A673 (cell line): ENCODE measurements around the gene ZNF584.

ENCODE experiments used
- CTCF ChIP-seq: fragments of 300-800, 200-600 bp; sonication (generic); conservative IDR thresholded peaks from 2 replicates; pipeline ENCODE4 v1.5.1; 2017; ENCODE audit warnings: low read depth, mild to moderate bottlenecking, antibody characterized with exemption, low read length, moderate library complexity, mixed read lengths
- EZH2 ChIP-seq: fragments of 200-600 bp; sonication (generic); IDR thresholded peaks from 2 replicates; pipeline ENCODE4 v1.6.1; 2017; ENCODE audit warnings: borderline replicate concordance, low read depth, mild to moderate bottlenecking, mixed read lengths, antibody characterized with exemption, low read length; ENCODE audit not compliant: poor library complexity, severe bottlenecking

DNA sequence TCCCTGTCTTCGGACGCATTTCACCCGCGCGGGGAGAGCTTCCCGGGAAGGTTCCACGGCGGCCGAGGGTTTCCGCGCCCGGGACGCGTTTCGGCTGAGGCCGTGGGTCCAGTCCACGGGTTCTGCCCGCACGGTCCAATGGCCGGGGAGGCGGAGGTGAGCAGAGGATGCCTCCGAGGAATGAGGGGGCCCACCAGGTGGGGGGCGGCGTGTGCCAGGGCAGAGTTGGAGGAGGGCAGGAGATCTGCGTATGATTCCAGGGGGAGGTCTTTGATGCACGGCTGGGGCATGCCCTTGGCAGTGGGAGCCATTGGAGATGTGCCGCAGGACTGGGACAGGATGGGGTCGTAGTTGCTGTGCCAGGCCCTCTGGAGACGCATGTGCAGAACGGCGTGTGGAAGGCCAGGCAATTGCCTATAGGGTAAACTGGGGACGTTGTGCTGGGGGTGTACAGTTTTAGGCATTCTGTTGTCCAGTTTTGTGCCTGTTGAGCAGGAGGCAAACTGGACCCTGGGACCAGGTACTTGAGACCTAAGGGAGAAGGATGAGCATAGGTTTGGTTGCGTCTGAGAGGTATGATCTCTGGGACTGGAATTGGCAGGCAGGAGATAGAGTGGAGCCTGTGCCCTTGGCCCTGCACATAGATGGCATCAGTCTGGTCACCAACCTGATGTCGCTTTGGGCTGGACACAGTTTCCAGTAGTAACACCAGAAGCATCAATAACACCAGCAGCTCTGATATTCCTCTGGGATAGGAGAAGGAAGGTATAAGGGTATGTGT, 751 bp downstream of the ZNF584 start:
- TF ChIP-seq CTCF (no peak), EZH2 (no peak)
